ENCODE results near the gene RPL15.

- TF ChIP-seq, protein P1, sequence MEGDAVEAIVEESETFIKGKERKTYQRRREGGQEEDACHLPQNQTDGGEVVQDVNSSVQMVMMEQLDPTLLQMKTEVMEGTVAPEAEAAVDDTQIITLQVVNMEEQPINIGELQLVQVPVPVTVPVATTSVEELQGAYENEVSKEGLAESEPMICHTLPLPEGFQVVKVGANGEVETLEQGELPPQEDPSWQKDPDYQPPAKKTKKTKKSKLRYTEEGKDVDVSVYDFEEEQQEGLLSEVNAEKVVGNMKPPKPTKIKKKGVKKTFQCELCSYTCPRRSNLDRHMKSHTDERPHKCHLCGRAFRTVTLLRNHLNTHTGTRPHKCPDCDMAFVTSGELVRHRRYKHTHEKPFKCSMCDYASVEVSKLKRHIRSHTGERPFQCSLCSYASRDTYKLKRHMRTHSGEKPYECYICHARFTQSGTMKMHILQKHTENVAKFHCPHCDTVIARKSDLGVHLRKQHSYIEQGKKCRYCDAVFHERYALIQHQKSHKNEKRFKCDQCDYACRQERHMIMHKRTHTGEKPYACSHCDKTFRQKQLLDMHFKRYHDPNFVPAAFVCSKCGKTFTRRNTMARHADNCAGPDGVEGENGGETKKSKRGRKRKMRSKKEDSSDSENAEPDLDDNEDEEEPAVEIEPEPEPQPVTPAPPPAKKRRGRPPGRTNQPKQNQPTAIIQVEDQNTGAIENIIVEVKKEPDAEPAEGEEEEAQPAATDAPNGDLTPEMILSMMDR (IDR thresholded peaks at IDR 0.05): peak in 2 of 7 experiments; percentile 10 to 16
- no peak for TF ChIP-seq POLR2A (IDR thresholded peaks at IDR 0.05)
Measured at GRCh38 chr3:23949784-23950183, 32.9 kb downstream of the RPL15 start.
